ENCODE measurements around the gene OGN.
A peak's percentile ranks its signal among the peaks of the same experiment; 100 is the strongest.

Gene OGN

GRCh38 chr9:92405818-92406217 is 1.4 kb upstream of the OGN start:
- DNase-seq (ENCODE audit: low read depth, low spot score): no peak

GRCh38 chr9:92402826-92403745 is 1.3 kb downstream of the OGN start:
- no peak for DNase-seq (ENCODE audit: low read depth, low spot score)

- DNase-seq (ENCODE audit: low read depth, low spot score): no peak
Observed at GRCh38 chr9:92402360-92402759, 2.0 kb downstream of the OGN start.

- no peak for DNase-seq (ENCODE audit: low read depth, low spot score)
Observed at GRCh38 chr9:92397853-92398252, 6.5 kb downstream of the OGN start.

GRCh38 chr9:92395617-92396016 is 8.8 kb downstream of the OGN start:
- DNase-seq (ENCODE audit: low read depth, low spot score): no peak

- no peak for DNase-seq (ENCODE audit: low read depth, low spot score)
Observed at GRCh38 chr9:92393686-92394085, 10.7 kb downstream of the OGN start.

- no peak for DNase-seq (ENCODE audit: low read depth, low spot score)
Observed at GRCh38 chr9:92392690-92393089, 11.7 kb downstream of the OGN start.

GRCh38 chr9:92385953-92386352 is 18.4 kb downstream of the OGN start:
- DNase-seq (ENCODE audit: low read depth, low spot score): no peak

- DNase-seq (ENCODE audit: low read depth, low spot score): no peak
Observed at GRCh38 chr9:92385477-92385876, 18.9 kb downstream of the OGN start.

- DNase-seq (ENCODE audit: low read depth, low spot score): no peak
Observed at GRCh38 chr9:92385001-92385400, 19.4 kb downstream of the OGN start.

GRCh38 chr9:92384375-92384774 is 20.0 kb downstream of the OGN start:
- DNase-seq (ENCODE audit: low read depth, low spot score): no peak

GRCh38 chr9:92381775-92382174 is 22.6 kb downstream of the OGN start:
- no peak for DNase-seq (ENCODE audit: low read depth, low spot score)

- DNase-seq (ENCODE audit: low read depth, low spot score): no peak
Observed at GRCh38 chr9:92380603-92381002, 23.8 kb downstream of the OGN start.

- peak; percentile 17 for DNase-seq (ENCODE audit: low read depth, low spot score)
Observed at GRCh38 chr9:92378865-92379560, 25.4 kb downstream of the OGN start.

GRCh38 chr9:92377876-92378275 is 26.5 kb downstream of the OGN start:
- no peak for DNase-seq (ENCODE audit: low read depth, low spot score)

- DNase-seq (ENCODE audit: low read depth, low spot score): no peak
Observed at GRCh38 chr9:92373167-92373566, 31.2 kb downstream of the OGN start.

- DNase-seq (ENCODE audit: low read depth, low spot score): no peak
Observed at GRCh38 chr9:92369075-92369474, 35.3 kb downstream of the OGN start.

- DNase-seq (ENCODE audit: low read depth, low spot score): no peak
Observed at GRCh38 chr9:92360083-92360482, 44.3 kb downstream of the OGN start.

GRCh38 chr9:92359394-92359995 is 44.9 kb downstream of the OGN start:
- DNase-seq (ENCODE audit: low read depth, low spot score): no peak

- no peak for DNase-seq (ENCODE audit: low read depth, low spot score)
Observed at GRCh38 chr9:92353051-92353450, 51.3 kb downstream of the OGN start.

GRCh38 chr9:92350740-92351133 is 53.6 kb downstream of the OGN start:
- DNase-seq (ENCODE audit: low read depth, low spot score): no peak

Data from iPS DF 19.7 (cell line).